ENCODE data around the gene NOMO2.
"Not testable (repeated sequence)": the region's sequence is repeated elsewhere in the genome, so short reads cannot be mapped to it uniquely, and the experiment has no call there.

- TF ChIP-seq, protein P1, sequence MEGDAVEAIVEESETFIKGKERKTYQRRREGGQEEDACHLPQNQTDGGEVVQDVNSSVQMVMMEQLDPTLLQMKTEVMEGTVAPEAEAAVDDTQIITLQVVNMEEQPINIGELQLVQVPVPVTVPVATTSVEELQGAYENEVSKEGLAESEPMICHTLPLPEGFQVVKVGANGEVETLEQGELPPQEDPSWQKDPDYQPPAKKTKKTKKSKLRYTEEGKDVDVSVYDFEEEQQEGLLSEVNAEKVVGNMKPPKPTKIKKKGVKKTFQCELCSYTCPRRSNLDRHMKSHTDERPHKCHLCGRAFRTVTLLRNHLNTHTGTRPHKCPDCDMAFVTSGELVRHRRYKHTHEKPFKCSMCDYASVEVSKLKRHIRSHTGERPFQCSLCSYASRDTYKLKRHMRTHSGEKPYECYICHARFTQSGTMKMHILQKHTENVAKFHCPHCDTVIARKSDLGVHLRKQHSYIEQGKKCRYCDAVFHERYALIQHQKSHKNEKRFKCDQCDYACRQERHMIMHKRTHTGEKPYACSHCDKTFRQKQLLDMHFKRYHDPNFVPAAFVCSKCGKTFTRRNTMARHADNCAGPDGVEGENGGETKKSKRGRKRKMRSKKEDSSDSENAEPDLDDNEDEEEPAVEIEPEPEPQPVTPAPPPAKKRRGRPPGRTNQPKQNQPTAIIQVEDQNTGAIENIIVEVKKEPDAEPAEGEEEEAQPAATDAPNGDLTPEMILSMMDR (IDR thresholded peaks at IDR 0.05; ENCODE audit: low read depth, low read length): not testable (repeated sequence)
- TF ChIP-seq EZH2phosphoT487 (IDR thresholded peaks at IDR 0.05; ENCODE audit: low read depth): not testable (repeated sequence)
These were observed 29.5 kb upstream of the NOMO2 start for GRCh38 chr16:18591441-18591840.

Data from OCI-LY3 (cell line).